DMS53 treated with DMSO at 0.1 percent for 48 hours (cell line): ENCODE data around the gene PRKN.

ENCODE experiments used
- DNase-seq: peaks from one replicate; lab custom pipeline; 2025; ENCODE audit not compliant: unreplicated experiment; lab: John Stamatoyannopoulos, UW

PRKN gene

GRCh38 chr6:161748535-161749416 is 978.8 kb downstream of the PRKN start:
- DNase-seq, result peak; percentile 6

GRCh38 chr6:161747506-161747905 is 980.1 kb downstream of the PRKN start:
- DNase-seq, result no peak

DNA sequence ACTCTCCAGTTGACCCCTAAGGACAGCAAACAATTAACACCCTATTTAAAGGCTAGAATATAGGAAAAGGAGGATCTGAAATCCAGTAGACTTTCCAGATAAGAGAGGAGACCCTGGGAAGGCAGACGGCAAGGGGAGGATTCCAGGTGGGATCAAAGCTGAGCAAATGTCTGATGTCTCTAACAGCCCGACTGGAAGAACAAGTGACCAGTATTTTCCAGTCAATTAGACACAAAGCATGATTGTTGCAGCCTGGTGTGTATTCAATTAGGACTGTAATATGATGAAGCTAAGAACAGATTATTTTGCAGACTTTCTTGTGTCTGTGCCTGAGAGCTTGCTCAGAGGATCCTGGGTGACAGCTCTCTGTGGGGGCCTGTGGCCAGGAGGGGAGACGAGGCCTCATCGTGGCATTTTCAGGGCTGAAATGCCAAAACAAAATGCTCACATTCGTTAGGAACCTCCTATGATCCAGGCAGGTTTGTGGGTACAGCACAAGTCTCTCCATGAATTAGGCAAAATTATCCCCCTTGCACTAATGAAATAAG is 981.9 kb downstream of the PRKN start:
- DNase-seq, result no peak

GRCh38 chr6:161745128-161745527 is 982.4 kb downstream of the PRKN start:
- DNase-seq, result no peak

GRCh38 chr6:161744211-161745067 is 983.1 kb downstream of the PRKN start:
- DNase-seq, result no peak

DNA sequence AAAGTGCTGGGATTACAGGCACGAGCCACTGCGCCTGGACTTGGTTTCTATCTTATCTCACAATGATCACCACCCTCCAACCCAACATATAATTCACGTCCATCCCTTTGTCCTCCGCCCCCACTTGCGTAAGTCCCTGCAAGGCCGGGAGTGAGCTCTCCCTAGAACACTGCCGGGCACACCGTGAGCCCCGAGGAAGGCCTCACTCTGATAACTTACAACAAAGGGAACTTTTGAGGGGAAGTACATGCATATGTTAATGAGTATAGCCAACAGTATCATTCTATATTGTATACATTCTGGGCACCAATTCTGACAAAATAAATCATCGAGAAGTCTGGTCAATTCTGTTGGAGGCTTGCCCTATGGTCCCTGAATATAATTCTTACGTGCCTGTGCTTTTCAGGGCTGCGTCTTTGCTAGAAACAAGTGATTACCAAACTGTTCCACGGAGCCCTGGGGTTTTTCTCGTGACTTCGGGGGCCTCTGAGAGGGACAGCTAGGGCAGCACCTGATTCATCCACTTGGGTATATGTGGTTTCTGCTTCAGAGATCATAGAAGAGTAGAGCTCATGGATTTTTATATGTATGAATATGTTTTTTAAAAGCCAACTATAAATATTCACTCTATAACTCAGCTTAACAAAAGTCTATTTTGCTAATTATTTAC is 983.9 kb downstream of the PRKN start:
- no peak for DNase-seq

DNA sequence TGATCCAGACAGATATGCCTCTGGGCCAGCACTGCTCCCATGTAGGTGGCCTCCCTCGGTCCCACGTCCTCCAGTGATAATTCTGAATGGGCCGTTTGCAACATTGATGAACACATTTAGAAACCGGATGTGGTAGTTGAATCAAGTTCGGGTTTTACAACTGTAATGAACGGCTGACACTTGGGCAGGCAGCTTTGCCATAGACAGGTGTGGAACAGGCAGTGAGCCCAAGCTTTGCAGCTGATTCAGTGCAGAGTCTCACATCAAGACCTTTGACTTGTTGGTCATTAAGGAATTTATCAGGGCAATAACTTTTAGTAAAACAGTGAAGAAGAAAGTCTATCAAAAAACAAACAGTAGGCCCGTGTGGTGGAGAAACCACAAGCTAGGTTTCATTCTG is 987.1 kb downstream of the PRKN start:
- DNase-seq, result no peak

GRCh38 chr6:161736781-161737292 is 990.7 kb downstream of the PRKN start:
- peak; percentile 77 for DNase-seq

DNA sequence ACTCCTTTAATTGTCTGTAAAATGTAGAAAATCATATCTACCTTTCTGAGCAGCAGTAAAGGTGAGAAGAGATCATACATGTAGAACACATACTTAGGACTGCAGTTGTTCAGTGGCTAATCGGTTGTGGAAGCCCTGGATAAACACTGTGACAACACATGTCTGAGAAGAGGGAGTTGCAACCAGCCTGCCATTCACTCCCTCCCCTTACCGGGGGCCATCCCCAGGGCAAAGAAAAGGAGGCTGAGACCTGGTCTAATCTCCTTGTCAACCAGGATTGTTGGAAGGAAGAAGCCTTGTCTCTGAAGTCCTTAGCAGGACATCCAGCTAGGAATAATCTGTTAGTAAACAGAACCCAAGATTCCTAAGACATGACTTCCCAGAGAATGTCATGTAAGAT is 991.2 kb downstream of the PRKN start:
- DNase-seq, result no peak

GRCh38 chr6:161732594-161732993 is 995.0 kb downstream of the PRKN start:
- DNase-seq, result no peak

GRCh38 chr6:161727083-161727833 is 1000.3 kb downstream of the PRKN start:
- no peak for DNase-seq

DNA sequence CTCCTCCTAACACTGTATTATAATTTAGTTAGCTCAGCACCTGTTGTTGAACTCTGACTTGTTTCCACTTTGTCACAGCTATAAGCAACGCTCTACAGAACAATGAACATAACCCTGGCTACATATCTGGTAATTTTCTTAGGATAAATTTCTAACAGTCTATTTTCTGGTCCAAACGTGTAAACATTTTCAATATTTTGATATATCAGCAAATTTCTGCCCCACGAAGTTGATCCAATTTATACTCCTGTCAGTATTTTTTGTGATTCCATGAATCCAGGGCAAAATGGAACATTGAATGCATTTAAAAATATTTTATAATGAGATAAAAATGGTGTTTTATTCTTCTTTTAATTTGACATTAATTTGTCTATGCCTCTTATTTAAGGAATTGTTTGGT is 1005.2 kb downstream of the PRKN start:
- no peak for DNase-seq

DNA sequence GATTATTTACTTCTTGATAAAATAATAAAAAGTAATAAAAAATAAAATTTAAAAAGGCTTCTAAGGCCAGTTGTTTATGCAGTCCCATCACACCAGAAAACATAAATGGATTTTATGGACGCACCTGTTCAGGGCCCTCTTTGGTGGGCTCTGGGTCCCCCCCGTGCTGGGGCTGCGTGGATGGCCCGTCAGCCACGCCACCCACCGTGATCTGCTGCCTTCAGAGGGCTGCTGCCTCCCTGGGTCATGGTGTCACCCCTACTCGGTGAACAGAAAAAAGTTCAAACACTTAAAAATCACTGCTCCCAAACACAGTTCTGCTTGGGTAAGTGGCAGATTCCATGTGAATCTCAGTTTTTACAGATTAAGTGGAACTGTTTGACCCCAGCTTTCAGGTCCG is 1006.1 kb downstream of the PRKN start:
- no peak for DNase-seq

DNA sequence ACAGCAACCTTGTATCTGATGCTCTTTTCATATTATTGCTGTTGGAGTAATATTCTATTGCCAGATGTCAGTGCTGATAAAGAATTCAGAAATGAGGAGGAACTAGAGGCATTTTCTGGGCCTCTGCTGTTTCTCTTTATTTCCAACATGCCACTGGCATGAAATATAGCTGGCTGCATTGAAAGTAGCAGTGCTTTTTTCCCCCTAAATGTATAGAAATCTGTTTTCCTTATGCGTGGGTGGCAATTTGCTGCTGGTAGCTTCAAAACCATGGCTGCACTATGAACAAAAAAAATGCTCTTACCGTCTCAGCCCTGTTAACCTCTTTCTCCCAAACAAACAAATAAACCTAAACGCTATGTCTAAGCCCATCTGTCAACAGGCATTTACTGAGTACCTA is 1011.4 kb downstream of the PRKN start:
- DNase-seq, result no peak

DNA sequence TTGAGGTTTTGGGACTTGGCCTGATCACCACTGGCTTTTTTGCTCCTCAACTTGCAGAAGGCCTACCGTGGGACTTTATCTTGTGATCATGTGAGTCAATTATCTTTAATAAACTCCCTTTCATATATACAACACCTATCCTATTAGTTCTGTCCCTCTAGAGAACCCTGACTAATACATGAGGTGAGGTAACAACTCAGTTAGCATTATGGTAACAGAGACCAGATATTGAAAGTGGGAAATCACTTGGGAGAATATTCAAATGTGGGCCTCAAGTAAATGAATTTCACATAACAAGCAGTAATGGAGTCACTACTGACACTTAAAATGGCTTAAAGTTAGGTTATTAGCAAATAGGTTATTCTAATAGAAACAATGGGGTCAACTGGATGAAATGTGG is 1015.6 kb downstream of the PRKN start:
- DNase-seq, result no peak

DNA sequence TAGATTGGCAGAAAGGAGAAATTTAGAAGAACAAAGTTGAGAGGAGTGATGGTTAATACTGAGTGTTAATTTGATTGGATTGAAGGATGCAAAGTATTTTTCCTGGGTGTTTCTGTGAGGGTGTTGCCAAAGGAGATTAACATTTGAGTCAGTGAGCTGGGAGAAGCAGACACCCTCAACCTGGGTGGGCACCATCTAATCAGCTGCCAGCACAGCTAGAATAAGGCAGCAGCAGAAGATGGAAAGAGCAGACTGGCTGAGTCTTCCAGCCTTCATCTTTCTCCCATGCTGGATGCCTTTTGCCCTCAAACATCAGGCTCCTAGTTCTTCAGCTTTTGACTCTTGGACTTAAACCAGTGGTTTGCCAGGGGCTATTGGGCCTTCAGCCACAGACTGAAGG is 1016.1 kb downstream of the PRKN start:
- no peak for DNase-seq

DNA sequence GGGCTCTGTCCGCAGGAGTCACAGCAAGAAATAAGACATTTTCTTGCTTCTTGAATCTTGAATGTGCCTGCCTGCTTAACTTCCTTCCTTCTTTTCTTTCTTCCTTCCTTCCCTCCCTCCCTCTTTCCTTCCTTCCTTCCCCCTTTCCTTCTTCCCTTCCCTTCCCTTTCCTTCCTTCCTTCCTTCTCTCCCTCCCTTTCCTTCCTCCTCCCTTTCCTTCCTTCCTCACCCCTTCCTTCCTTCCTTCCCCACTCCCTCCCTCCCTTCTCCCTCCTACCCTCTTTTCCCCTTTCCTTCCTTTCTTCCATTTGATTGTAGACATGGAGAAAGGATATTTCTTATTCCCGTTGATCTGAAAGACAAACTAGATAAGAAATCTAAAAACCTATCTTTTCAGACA is 1016.9 kb downstream of the PRKN start:
- DNase-seq, result no peak

DNA sequence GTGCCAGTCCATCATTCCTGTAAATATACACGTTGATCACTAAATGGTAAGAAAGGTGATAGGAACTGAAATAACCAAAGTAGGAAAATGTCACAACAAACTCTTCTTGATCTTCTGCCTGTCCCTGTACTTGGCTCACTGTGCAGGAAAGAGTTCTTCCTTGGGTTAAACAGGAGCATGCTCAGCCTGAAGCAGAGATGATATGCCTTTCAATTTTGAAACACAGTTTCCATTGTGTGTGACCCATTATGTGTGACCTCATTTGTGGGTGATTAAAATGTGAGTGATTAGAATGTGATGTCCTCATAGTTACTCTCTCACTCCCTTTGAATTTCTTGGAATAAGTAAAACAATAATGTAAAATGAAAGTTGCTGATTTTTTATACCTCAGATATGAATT is 1026.5 kb downstream of the PRKN start:
- no peak for DNase-seq

- DNase-seq, result no peak
Measured at GRCh38 chr6:161696801-161697200, 1030.8 kb downstream of the PRKN start.

DNA sequence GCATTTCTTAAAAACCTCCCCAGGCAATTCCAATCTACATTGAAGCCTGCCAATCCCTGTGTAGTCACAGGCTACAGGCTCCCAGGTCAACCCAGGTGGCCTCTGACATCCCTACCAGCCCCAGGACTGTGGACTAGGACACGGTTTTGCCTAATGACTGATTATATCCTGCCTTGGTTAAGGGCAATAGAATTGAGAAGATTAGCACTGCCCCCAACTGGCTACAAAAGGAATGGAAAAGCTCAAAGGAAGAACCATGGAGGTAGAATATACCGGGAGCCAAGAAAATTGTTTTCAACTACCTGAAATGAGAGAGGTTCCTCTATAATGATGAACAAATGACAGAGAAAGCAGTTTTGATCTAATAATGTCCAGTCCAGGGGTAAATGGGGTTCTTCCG is 1032.6 kb downstream of the PRKN start:
- peak; percentile 1 for DNase-seq
